ENCODE data around the gene C14orf180. TPM values are rescaled to one million over a fixed set of nuclear protein-coding genes. Genes with fewer than 3 reads are reported as not detected.
A peak's percentile ranks its signal among the peaks of the same experiment; 100 is the strongest.

The C14orf180 gene
- total RNA-seq, 1 donor from 2014 or later: not detected

- no peak overlapping the region for H3K27ac Mint-ChIP-seq
- Histone ChIP-seq H3K36me3 (no peaks in the 10 kb centered on the region), H3F3A (ENCODE audit: low read depth) (no peaks in the 10 kb centered on the region), H3K4me2 (no peak overlapping the region), H3K79me2 (ENCODE audit: low read depth) (no peaks in the 10 kb centered on the region), H3K4me3 (no peak overlapping the region), H3K9ac (no peak overlapping the region), H3K9me3 (ENCODE audit: low read depth) (no peaks in the 10 kb centered on the region), H4K20me1 (ENCODE audit: low read depth) (peaks cover 15% of the 10 kb centered on the region), H3K27ac (no peak overlapping the region), H2AFZ (replicated peaks) (no peak overlapping the region), H3K4me1 (peaks cover 14% of the 10 kb centered on the region), H3K27me3 (peaks cover 9% of the 10 kb centered on the region)
- H3K27me3 Mint-ChIP-seq (ENCODE audit: insufficient read depth, low read depth): peaks cover 20% of the 10 kb centered on the region
- TF ChIP-seq EZH2 (IDR thresholded peaks at IDR 0.05) (no peak), EZH2phosphoT487 (IDR thresholded peaks at IDR 0.05) (no peak), CTCF (IDR thresholded peaks at IDR 0.05) (no peak)
- H3K4me1 Mint-ChIP-seq: peaks cover 18% of the 10 kb centered on the region
- no peaks in the 10 kb centered on the region for H3K36me3 Mint-ChIP-seq
- DNase-seq (ENCODE audit: low spot score): no peak
- no peak overlapping the region for H3K4me3 Mint-ChIP-seq
- no peaks in the 10 kb centered on the region for H3K9me3 Mint-ChIP-seq
These were observed 19.9 kb downstream of the C14orf180 start for GRCh38 chr14:104599446-104599845.

- peaks cover 24% of the 10 kb centered on the region for H3K27me3 Mint-ChIP-seq (ENCODE audit: insufficient read depth, low read depth)
- H3K4me3 ChIP-seq: no peak overlapping the region
These were observed 20.6 kb downstream of the C14orf180 start for GRCh38 chr14:104600141-104600643.

GRCh38 chr14:104600805-104601204, 21.2 kb downstream of the C14orf180 start:
- Histone ChIP-seq H3F3A (ENCODE audit: low read depth) (no peaks in the 10 kb centered on the region), H3K9ac (no peak overlapping the region), H3K27ac (no peak overlapping the region), H3K4me2 (no peak overlapping the region), H3K4me3 (no peak overlapping the region), H3K4me1 (peaks cover 22% of the 10 kb centered on the region), H4K20me1 (ENCODE audit: low read depth) (peaks cover 21% of the 10 kb centered on the region), H3K27me3 (peaks cover 22% of the 10 kb centered on the region), H3K79me2 (ENCODE audit: low read depth) (no peaks in the 10 kb centered on the region), H2AFZ (replicated peaks) (no peak overlapping the region), H3K9me3 (ENCODE audit: low read depth) (no peaks in the 10 kb centered on the region), H3K36me3 (no peaks in the 10 kb centered on the region)
- no peaks in the 10 kb centered on the region for H3K9me3 Mint-ChIP-seq
- peaks cover 24% of the 10 kb centered on the region for H3K4me1 Mint-ChIP-seq
- no peak overlapping the region for H3K27ac Mint-ChIP-seq
- H3K36me3 Mint-ChIP-seq: no peaks in the 10 kb centered on the region
- TF ChIP-seq CTCF (IDR thresholded peaks at IDR 0.05) (no peak), EZH2phosphoT487 (IDR thresholded peaks at IDR 0.05) (no peak), EZH2 (IDR thresholded peaks at IDR 0.05) (no peak)
- H3K4me3 Mint-ChIP-seq: no peak overlapping the region
- peaks cover 27% of the 10 kb centered on the region for H3K27me3 Mint-ChIP-seq (ENCODE audit: insufficient read depth, low read depth)
- DNase-seq (ENCODE audit: low spot score): no peak

More at GRCh38 chr14:104600141-104600643, 20.6 kb downstream of the C14orf180 start:
- Mint-ChIP-seq H3K4me3 (peak overlapping the region; percentile 21), H3K36me3 (no peaks in the 10 kb centered on the region), H3K9me3 (no peaks in the 10 kb centered on the region), H3K27ac (peak overlapping the region; percentile 5), H3K4me1 (peaks cover 21% of the 10 kb centered on the region)
- Histone ChIP-seq H4K20me1 (ENCODE audit: low read depth) (peaks cover 19% of the 10 kb centered on the region), H3F3A (ENCODE audit: low read depth) (no peaks in the 10 kb centered on the region), H2AFZ (replicated peaks) (no peak overlapping the region), H3K27me3 (peaks cover 16% of the 10 kb centered on the region), H3K27ac (no peak overlapping the region), H3K4me2 (no peak overlapping the region), H3K9me3 (ENCODE audit: low read depth) (no peaks in the 10 kb centered on the region), H3K4me1 (peaks cover 19% of the 10 kb centered on the region), H3K79me2 (ENCODE audit: low read depth) (no peaks in the 10 kb centered on the region), H3K9ac (no peak overlapping the region), H3K36me3 (no peaks in the 10 kb centered on the region)
- TF ChIP-seq CTCF (IDR thresholded peaks at IDR 0.05) (no peak), EZH2phosphoT487 (IDR thresholded peaks at IDR 0.05) (no peak), EZH2 (IDR thresholded peaks at IDR 0.05) (no peak)
- DNase-seq (ENCODE audit: low spot score): peak; percentile 57

Data from neural progenitor cell (in vitro differentiated cells).